ENCODE data around the gene NUP85.
"Not testable (repeated sequence)": the region's sequence is repeated elsewhere in the genome, so short reads cannot be mapped to it uniquely, and the experiment has no call there.

Gene NUP85

DNA sequence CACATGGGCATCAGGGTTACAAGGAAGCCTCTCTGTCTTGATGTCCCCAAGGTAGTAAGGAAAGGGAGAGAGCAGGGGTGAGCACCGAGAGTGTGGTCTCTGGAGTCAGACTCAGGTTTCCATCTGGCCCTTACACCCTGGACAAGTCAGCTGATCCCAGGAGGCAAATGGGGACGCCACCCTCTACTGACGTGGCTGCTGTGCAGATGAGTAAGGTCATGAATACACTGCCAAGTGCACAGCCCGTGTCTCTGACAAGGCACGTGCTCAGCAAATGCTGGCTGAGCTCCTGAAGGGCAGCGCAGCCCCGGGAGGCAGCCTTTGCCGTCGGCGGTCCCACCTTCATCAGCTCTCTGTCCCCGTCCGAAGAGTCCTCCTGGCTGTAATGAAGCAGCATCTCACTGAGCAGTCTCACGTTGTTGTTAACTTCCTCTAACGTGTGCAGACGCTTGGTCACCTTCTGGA lies 36.5 kb downstream of the NUP85 start:
- DNase-seq (ENCODE audit: low read depth): no peak

DNA sequence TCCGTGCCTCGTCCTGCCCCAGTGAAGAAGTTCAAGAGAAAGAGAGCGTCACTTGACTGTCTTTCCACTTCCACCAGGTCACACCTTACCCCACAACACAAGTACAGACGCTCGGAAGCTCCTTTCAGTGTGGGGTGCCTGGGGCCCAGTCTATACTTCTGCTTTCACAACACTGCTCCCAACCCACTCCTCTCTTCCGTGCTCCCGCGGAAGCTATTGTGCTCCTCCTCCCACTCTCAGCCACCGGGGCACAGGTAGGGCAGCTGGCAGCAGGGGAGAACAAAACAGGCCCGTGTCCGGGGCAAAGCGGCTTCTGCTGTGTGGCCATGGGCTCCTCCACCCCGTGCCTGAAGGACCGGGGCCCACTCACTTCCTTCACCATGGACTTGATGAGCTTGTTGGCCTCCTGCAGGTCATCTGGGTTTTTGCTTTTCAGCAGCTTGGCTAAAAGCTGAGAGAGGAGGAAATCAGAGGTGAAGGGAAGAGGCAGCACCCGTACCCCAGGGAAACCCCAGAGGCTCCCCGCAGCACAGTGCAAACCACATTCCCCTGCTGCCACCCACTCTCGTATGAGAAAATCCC lies 37.1 kb downstream of the NUP85 start:
- no peak for DNase-seq (ENCODE audit: low read depth)

DNA sequence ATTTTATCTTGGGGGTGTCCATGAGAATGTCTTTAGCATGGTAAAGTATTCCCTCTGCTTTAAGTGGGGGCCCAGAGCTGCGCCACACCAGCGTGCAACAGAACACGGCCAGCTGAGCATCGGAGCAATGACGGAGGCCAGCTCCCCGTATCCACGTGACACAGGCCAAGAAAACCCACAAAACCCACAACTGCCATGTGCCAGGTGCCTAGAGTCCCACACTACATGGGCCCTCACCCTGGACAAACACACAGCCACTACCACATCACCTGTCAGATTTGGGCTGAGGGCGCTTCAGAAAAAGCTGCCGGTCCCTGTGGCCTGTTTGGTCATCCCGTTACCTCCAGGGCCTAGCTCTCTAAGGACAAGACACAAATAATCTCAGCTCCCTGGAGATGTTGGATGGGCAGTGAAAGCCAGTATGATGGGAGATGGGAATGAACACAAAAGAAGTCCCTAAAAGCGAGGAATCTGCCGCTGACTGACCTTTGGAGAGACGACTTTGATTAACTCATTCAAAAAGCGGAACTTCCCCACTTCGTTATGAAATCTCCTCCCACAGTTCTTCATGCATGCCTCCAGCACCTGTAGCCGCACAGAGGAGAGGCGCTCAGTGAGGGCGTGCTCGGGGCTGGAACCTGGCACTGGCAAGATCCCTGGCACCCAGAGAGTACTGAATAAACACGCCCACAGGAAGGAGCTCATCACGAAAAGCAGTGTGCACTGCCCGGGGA lies 38.8 kb downstream of the NUP85 start:
- no peak for DNase-seq (ENCODE audit: low read depth)

DNA sequence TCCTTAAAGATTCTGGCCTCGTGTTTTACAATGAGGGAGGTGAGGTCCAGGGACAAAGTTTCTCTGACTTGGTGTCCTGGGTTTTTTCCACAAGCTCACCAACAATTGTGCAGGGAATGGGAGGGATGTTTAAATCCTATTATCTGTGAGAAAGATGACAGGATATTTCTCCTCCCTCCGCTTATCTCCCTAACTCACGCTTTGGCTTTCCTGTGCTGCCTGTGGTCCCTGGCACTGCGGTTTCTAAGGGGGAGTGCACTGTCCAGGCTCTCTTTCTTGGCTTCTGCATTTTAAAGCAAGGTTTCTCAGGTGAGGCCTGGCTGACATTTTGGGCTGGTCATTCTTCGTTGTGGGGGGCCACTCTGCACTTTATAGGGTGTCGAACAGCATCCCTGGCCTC lies 39.5 kb downstream of the NUP85 start:
- no peak for DNase-seq (ENCODE audit: low read depth)

DNA sequence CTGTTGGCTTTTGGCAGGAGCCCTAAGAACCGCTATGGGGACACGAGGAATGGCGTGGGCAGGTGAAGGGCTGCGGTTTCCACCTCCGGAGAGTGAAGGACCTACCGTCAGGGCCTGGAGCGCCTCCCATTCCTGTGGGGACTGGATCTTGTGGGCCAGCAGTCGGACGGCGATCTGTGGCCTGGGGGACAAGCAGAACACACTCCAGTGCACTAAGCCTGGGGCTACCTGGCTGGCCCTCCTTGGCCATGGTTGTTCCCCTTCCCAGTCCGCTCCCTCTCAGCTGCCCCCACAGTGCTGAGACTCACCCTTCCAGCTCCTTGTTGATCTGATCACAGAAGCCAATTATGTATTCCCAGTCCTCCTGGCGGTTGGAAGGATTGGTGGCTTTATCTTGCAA lies 40.9 kb downstream of the NUP85 start:
- DNase-seq (ENCODE audit: low read depth): no peak

DNA sequence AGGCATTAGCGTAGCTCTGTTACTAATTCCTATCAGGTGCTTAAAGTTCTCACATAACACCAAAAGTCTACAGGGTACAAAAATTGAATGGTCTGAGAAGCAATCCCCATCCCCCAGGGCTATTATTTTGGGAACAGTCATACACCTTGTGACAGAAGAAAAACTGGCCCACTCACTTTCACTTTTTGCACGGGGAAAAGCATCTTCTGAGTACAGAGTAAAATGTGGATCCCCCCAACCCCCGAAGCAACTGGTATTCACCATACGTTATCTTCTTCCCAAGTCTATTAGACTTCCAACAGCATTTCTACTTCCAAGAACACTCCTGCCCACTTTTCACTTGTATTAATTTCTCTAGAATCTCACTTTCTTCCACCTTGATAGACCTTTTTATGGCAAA lies 44.1 kb downstream of the NUP85 start:
- DNase-seq (ENCODE audit: low read depth): no peak

DNA sequence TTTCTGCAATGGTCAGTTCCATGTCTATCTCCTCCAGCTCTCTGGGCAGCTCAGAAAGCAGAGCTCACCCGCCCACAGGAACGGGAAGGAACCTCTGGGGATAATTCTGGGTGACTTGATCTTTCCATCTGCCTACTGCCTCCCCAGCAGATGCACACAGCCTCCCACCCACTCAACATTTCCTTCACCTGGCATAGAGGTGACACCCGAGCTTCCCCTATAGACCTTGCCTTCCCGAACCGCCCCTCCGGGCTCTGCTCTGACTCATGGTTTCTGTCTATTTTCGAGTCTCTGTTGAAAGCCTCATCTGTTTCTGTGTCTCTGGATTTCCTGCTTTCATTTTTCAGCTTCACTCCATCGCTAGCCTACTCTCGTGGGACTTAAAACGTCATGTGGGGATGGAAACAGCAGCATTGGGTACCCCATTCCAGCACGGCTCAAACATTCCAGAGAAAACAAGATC lies 44.6 kb downstream of the NUP85 start:
- DNase-seq (ENCODE audit: low read depth): peak; percentile 42

DNA sequence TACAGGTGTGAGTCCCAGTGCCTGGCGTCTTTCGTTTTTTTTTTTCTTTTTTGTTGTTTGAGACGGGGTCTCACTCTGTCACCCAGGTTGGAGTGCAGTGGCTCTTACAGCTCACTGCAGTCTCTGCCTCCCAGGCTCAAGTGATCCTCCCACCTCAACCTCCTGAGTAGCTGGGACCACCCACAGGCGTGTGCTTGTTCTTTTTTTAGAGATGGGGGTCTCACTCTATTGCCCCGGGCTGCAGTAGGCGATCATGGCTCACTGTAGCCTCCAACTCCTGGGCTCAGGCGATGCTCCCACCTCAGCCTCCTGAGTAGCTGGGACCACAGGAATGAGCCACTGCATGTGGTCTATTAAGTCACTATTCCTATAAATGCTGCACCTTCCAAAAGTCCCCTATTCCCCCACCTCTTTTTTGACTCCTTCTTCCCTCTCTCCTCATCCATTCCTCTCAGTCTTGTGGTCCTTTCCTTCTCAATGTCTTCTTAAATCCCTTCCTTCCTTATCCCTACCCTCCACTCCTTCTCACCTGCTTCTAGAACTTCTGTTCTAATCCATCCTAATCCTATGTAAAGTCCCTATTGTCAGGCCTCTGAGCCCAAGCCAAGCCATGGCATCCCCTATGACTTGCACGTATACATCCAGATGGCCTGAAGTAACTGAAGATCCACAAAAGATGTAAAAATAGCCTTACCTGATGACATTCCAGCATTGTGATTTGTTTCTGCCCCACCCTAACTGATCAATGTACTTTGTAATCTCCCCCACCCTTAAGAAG lies 46.7 kb downstream of the NUP85 start:
- no peak for DNase-seq (ENCODE audit: low read depth)

DNA sequence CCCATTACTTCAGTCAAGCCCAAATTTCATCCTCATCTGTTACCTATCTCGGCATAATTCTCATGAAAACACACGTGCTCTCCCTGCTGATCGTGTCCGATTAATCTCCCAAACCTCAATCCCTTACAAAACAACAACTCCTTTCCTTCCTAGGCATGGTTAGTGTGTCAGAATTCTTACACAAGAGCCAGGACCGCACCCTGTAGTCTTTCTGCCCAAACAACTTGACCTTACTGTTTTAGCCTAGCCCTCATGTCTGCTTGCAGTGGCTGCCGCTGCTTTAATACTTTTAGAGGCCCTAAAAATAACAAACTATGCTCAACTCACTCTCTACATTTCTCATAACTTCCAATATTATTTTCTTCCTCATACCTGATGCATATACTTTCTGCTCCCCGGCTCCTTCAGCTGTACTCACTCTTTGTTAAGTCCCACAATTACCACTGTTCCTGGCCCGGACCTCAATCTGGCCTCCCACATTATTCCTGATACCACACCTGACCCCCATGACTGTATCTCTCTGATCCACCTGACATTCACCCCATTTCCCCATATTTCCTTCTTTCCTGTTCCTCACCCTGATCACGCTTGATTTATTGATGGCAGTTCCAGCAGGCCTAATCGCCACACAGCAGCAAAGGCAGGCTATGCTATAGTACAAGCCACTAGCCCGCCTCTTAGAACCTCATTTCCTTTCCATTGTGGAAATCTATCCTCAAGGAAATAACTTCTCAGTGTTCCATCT lies 50.6 kb downstream of the NUP85 start:
- DNase-seq (ENCODE audit: low read depth): not testable (repeated sequence)

DNA sequence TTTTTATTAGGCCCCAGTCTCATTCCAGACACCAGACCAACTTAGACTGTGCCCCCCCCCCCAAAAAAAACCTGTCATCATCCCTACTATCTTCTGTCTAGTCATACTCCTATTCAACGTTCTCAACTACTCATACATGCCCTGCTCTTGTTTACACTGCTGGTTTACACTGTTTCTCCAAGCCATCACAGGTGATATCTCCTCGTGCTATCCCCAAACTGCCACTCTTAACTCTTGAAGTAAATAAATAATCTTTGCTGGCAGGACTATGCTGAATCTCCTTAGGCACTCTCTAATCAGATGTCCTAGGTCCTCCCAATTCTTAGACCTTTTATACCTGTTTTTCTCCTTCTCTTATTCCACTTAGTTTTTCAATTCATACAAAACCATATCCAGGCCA lies 51.7 kb downstream of the NUP85 start:
- DNase-seq (ENCODE audit: low read depth): not testable (repeated sequence)

DNA sequence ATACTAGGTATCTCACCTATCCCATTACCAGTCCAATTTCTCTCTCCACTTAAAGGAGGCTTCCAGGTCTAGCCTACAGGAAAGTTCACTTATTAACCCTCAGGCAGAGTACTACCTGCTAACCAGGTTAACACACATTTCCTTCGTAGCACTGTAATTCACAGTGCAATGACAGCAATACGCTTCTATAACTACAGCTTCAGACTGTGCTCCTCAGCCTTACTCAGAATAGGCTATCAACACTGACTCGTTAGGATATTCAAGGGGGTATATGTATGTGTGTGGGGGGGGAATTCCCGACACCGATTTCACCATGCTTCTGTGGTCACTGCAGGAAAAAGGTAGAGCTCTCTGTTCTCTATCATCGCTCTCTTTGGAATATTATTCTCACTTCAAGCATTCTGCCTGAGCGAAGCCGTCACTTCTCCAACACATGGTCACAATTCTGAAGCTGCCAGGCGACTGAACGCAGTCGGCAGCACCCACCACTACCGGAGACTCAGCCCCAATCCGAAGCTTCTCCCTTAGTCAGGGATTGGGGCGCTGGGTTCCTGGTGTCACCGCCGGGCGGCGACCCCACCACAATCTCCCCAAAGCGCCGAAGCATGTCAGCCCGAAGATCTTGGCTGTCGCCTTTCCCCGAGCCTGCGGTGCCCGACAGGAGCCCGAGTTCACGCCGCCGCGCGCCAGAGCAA lies 55.3 kb downstream of the NUP85 start:
- no peak for DNase-seq (ENCODE audit: low read depth)

DNA sequence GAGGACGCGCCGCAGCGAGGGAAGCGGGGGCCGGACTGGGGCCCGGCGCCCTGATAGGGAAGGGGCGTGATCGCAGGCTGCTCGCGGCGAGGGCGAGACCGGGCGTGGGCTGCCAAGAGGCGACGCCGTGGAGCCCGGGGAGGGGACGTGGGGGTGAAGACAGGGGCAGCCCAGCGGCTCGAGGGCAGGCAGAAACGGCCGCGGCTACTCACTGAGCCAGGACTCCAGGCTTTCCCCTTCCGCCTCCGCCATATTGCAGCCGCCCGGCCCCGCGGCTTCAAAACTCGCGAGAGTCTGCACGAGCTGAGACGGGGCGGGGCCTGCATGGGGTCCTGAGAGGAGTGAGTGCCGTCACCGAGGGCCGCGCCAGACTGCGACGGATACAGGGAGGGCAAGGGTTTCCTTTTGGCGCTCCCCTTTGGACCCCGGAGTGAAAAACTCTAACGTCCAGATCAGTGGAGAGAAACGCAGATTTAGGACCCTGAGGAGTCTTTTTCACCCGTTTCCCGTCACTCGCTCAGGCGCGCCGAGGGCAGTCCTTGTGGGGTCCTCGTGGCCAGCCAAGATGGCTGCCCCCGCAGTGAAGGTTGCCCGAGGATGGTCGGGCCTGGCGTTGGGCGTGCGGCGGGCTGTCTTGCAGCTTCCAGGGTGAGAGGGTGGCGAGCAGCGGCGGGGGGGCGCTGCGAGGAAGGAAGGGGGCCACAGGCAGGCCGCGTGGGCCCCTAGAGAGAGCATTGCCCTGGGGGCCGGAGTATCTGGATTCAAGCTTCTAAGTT lies 56.0 kb downstream of the NUP85 start, which contains the start of the genes GGA3 and MRPS7:
Gene GGA3, minus strand, starts transcription at position 271 of the 776 bp plus-strand sequence. Its CDS starts 19 bp downstream, at position 252.
Gene MRPS7, plus strand, starts transcription at position 544 of the 776 bp plus-strand sequence. Its CDS starts 22 bp downstream, at position 566.
- peak; percentile 90 for DNase-seq (ENCODE audit: low read depth)

DNA sequence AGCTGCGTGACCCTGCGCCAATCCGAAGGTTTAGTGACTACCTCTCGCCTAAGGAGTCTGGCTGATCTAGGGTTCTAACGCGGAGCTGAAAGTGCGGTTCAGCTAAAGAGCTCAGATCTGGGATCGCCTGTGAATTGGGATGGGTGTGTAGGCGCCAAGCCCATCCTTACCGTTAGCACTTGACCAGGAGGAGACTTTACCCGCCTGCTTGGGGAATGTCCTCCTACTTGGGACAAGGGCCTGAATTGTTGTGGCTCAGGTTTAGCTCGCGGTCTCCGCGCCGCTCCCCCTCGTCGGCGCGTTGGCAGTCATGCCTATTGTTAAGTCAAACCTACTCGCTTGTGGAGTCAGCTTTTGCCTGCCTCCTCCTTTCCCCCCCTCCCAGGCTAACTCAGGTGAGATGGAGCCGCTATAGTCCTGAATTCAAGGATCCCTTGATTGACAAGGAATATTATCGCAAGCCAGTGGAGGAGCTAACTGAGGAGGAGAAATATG lies 56.7 kb downstream of the NUP85 start:
- no peak for DNase-seq (ENCODE audit: low read depth)

DNA sequence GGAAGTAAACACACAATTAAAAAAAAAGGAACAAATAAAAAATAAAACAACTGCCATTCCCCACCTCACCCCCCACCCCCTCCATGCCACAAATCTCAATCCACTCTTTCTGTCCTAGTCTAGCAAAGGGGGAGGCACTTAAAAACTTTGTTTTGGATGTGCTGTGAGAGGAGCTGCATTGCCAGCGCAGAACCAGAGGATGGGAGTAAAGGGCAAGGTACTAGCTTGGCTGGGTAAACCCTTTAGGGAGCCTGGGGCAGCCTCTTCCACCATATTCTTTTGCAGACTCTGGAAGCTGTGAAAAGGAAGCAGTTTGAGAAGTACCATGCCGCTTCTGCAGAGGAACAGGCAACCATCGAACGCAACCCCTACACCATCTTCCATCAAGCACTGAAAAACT lies 57.6 kb downstream of the NUP85 start:
- DNase-seq (ENCODE audit: low read depth): no peak

DNA sequence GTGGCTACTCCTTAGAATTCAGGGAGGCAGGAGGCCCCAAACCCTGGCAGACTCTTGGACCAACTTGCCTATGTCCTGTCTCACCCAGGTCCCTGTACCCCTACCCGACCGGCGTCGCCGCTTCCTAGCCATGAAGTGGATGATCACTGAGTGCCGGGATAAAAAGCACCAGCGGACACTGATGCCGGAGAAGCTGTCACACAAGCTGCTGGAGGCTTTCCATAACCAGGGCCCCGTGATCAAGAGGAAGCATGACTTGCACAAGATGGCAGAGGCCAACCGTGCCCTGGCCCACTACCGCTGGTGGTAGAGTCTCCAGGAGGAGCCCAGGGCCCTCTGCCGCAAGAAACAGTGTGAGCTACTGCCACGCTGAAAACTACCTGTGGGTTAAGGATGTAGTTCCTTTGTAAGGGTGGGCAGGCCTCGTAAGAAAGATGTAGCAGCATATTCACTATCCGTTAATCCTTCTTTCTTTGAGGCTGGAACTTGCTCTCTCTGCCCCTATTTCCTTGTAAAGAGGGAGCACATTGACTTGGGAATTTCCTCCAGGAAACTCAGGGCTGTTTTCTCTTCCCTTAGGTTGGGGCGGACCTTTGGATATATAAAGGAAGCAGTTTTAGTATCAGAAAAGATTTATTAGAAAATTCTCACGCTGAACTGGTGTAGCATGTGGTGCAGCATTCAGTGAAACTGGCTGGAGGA lies 60.3 kb downstream of the NUP85 start:
- DNase-seq (ENCODE audit: low read depth): no peak

DNA sequence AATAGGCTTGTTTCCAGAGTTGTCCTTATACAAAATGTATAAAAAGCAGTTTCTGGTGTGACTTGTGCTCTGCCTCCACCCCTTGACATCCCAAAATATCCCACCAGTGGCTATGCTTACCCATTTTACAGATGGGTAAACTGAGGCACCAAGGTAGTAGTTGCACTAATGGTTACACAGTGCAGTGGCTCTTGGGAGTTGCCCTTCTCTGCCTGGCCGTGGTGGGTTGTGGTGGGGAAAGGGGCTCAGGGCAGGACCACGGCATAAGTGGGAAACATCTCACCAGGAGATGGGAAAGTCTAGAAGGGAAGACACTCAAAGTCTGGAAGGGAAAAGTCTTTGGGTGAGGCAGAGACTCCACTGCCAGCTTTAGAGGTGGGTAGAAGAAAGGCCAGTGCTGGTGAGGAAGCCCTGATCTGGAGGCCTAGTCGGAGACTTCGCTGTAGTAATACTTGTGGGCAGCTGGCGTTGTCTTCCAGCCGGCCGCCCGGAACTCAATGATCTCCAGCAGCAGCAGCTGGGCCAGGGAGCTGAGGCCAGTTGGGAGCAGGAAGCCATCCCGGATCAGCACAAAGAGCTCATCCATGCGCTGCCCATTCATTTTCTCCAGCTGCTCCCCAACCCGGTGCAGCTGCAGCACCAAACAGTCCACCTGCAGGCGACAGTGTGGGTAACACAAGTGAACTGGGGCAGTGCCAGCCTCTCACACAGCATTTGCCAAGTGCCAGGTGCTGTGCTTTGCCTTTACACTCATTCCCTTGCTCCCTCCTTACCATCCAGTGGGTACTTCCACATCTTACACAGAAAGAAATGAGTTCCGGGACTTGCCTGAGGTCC lies 61.1 kb downstream of the NUP85 start:
- DNase-seq (ENCODE audit: low read depth): no peak

DNA sequence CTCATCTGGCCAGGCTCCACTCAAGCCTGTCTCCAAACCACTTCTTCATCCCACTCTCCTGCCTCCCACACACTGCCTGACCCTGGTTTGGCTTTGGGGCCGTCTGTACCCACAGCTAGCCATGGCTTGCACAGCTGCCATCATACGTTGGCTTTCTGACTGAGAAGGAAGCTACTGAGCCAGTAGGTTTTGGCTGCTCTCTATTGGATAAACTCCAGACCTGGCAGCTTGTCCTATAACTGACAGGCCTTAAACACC lies 61.6 kb downstream of the NUP85 start:
- no peak for DNase-seq (ENCODE audit: low read depth)

DNA sequence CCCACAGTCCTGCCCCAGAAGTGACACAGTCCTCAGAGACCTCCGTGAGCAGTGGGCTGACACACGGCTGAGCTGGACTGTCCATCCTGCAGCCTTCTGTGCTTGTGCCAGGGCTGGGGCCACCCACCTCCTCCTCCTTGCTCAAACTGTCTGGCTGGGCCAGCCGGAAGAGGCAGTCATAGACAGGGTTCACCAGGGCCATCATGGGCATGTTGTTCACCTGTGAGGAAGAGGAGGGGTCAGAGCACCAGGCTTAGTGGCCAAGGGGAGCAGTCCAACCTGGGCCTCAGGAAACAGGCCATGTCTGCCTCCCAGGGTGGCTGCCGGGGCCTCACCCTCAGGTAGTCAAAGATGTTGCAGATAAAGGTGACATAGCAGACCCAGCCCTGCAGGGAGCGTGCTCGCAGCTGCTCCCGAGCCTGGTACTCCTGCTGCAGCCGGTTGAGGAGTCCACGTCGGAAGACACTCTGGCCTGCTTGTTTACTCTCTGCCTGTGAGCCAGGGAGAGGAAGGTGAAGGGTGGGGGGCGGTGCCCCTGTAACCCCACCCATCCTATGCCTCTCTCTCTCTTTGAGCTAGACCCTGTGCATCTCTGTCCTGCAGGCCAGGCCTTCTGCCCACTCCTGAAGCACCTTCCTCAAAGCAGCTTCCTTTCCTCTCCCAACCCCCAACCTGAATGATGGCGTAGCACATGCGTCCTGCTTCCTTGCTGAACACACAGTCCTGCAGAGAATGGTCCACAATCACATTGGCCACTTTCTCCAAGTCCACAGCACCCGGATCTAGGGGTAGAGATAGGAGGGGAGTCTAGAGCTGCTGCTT lies 62.1 kb downstream of the NUP85 start:
- no peak for DNase-seq (ENCODE audit: low read depth)

Data from stimulated activated CD8-positive, alpha-beta memory T cell treated with anti-CD3 and anti-CD28 coated beads, Interleukin-15, amount 100 ng/mL, for 1 hour (primary cell).